Liver (tissue), 9 donors: ENCODE measurements around the gene BCAR3. TPM values are rescaled to one million over a fixed set of nuclear protein-coding genes. Genes with fewer than 3 reads are reported as not detected.

Experiments used
- DNase-seq: peaks from one replicate; pipeline ENCODE4 v3.0.0-alpha.2; 2017; ENCODE audit warnings: low spot score
- H3K27ac ChIP-seq, 2 donors: one replicate each; pipeline ENCODE4 v1.7.0; 2013; ENCODE audit warnings: inconsistent platforms in 2 of 2, low read length in 2 of 2, control low read depth in 1 of 2, low read depth in 1 of 2, mild to moderate bottlenecking in 1 of 2
- H3K27me3 ChIP-seq, 4 donors: one replicate each; pipeline versions ENCODE4 v1.6.1 to v1.7.0; 2013; ENCODE audit warnings: low read length in 3 of 4, inconsistent platforms in 1 of 4, mild to moderate bottlenecking in 1 of 4, moderate library complexity in 1 of 4; ENCODE audit not compliant: control insufficient read depth in 4 of 4, insufficient read depth in 4 of 4
- H3K36me3 ChIP-seq, 4 donors: one replicate each; pipeline versions ENCODE4 v1.6.1 to v1.7.0; 2013; ENCODE audit warnings: low read length in 3 of 4, mild to moderate bottlenecking in 3 of 4, low read depth in 1 of 4, moderate library complexity in 1 of 4; ENCODE audit not compliant: control insufficient read depth in 4 of 4, insufficient read depth in 3 of 4
- H3K4me1 ChIP-seq, 4 donors: one replicate each; pipeline versions ENCODE4 v1.6.1 to v1.7.0; 2013; ENCODE audit warnings: low read length in 3 of 4, mild to moderate bottlenecking in 3 of 4, moderate library complexity in 1 of 4; ENCODE audit not compliant: control insufficient read depth in 4 of 4, insufficient read depth in 4 of 4
- H3K4me3 ChIP-seq, 3 donors: one replicate each; pipeline versions ENCODE4 v1.6.1 to v1.7.0; 2013; ENCODE audit warnings: low read length in 3 of 3, control low read depth in 1 of 3, low read depth in 1 of 3, mild to moderate bottlenecking in 1 of 3
- H3K9ac ChIP-seq, 2 donors: one replicate each; pipeline ENCODE4 v1.7.0; 2013; ENCODE audit warnings: low read length in 2 of 2, mild to moderate bottlenecking in 2 of 2, moderate library complexity in 2 of 2, control low read depth in 1 of 2, low read depth in 1 of 2
- H3K9me3 ChIP-seq, 4 donors: one replicate each; pipeline versions ENCODE4 v1.6.1 to v1.7.0; 2013; ENCODE audit warnings: low read length in 3 of 4; ENCODE audit not compliant: control insufficient read depth in 4 of 4
- EGR1 ChIP-seq, 2 donors: IDR thresholded peaks; 2 replicates each; pipeline ENCODE4 v1.6.1; 2016 to 2018; ENCODE audit warnings: antibody characterized with exemption in 2 of 2, low read depth in 2 of 2
- FOXA1 ChIP-seq: IDR thresholded peaks from 2 replicates; pipeline ENCODE4 v1.6.1; 2016; ENCODE audit warnings: antibody characterized with exemption
- FOXA2 ChIP-seq: IDR thresholded peaks from 2 replicates; pipeline ENCODE4 v1.6.1; 2016; ENCODE audit warnings: antibody characterized with exemption
- GABPA ChIP-seq, 2 donors: IDR thresholded peaks in 1 of 2; conservative IDR thresholded peaks in 1 of 2; 2 replicates each; pipeline ENCODE4 v1.6.1; 2016; ENCODE audit warnings: antibody characterized with exemption in 2 of 2, mild to moderate bottlenecking in 1 of 2, moderate library complexity in 1 of 2
- HNF4A ChIP-seq, 2 donors: conservative IDR thresholded peaks; 2 replicates each; pipeline ENCODE4 v1.6.1; 2016; ENCODE audit warnings: antibody characterized with exemption in 2 of 2, mild to moderate bottlenecking in 2 of 2
- HNF4G ChIP-seq: IDR thresholded peaks from 2 replicates; pipeline ENCODE4 v1.6.1; 2016; ENCODE audit warnings: antibody characterized with exemption
- JUND ChIP-seq, 2 donors: IDR thresholded peaks; 2 replicates each; pipeline ENCODE4 v1.6.1; 2016; ENCODE audit warnings: antibody characterized with exemption in 2 of 2
- NR2F2 ChIP-seq: IDR thresholded peaks from 2 replicates; pipeline ENCODE4 v1.6.1; 2016; ENCODE audit warnings: antibody characterized with exemption
- RAD21 ChIP-seq, 2 donors: IDR thresholded peaks; 2 replicates each; pipeline ENCODE4 v1.6.1; 2016; ENCODE audit warnings: antibody characterized with exemption in 2 of 2, mild to moderate bottlenecking in 2 of 2
- RXRA ChIP-seq, 2 donors: IDR thresholded peaks; 2 replicates each; pipeline ENCODE4 v1.6.1; 2017 to 2018; ENCODE audit warnings: antibody characterized with exemption in 2 of 2, mild to moderate bottlenecking in 1 of 2
- SP1 ChIP-seq: IDR thresholded peaks from 2 replicates; pipeline ENCODE4 v1.6.1; 2018; ENCODE audit warnings: antibody characterized with exemption, mild to moderate bottlenecking
- TAF1 ChIP-seq: conservative IDR thresholded peaks from 2 replicates; pipeline ENCODE4 v1.6.1; 2016; ENCODE audit warnings: antibody characterized with exemption, mild to moderate bottlenecking
- YY1 ChIP-seq: IDR thresholded peaks from 2 replicates; pipeline ENCODE4 v1.6.1; 2016; ENCODE audit warnings: antibody characterized with exemption, mild to moderate bottlenecking
- WGBS: extraction: QIAGEN DNeasy Blood & Tissue Kit; methylation state at CpG from one replicate; pipeline ENCODE4 v1.1.7; 2013; 5-methylcytosine and 5-hydroxymethylcytosine counted together
- polyA plus RNA-seq, 2 donors: library from polyadenylated mRNA; stranded (reverse) in 1 of 2; unstranded in 1 of 2; fragments of 200-250 nt in 1 of 2; fragments of >200 nt in 1 of 2; fragmentation: Nextera tagmentation in 1 of 2; extraction: Ambion mirVana in 1 of 2; gene quantifications; one replicate each; pipeline versions ENCODE4 v1.2.1 to v1.2.3, GENCODE V29; 2013 to 2015
- total RNA-seq, 2 donors: library from RNA; depleted of rRNA; stranded (reverse); fragments of >200 nt; gene quantifications; one replicate each; pipeline ENCODE4 v1.2.3, GENCODE V29; 2014
- TF ChIP-seq, protein P1 (sequence below): IDR thresholded peaks from 2 replicates; pipeline ENCODE4 v1.6.1; 2016; ENCODE audit warnings: antibody characterized with exemption
- TF ChIP-seq, protein P2 (sequence below): IDR thresholded peaks from 2 replicates; pipeline ENCODE4 v1.6.1; 2016; ENCODE audit warnings: antibody characterized with exemption
- TF ChIP-seq, protein P3 (sequence below): IDR thresholded peaks from 2 replicates; pipeline ENCODE4 v1.6.1; 2016; ENCODE audit warnings: antibody characterized with exemption, mild to moderate bottlenecking
- TF ChIP-seq, protein P4 (sequence below): IDR thresholded peaks from 2 replicates; pipeline ENCODE4 v1.6.1; 2016; ENCODE audit warnings: antibody characterized with exemption
- TF ChIP-seq, protein P5 (sequence below): fragments of 150-350 bp; IDR thresholded peaks from 2 replicates; pipeline ENCODE4 v1.5.1; 2017; ENCODE audit warnings: improper control_type of control experiment, low read depth, low read length; ENCODE audit not compliant: missing input control
- donor health status: healthy.
- donor health status: healthy.
- donor health status: healthy.
- donor health status: healthy.
- donor health status: healthy.

Gene BCAR3
- total and polyA plus RNA-seq, 4 donors = 2.8 to 10.3 (median 7.7) TPM

DNA sequence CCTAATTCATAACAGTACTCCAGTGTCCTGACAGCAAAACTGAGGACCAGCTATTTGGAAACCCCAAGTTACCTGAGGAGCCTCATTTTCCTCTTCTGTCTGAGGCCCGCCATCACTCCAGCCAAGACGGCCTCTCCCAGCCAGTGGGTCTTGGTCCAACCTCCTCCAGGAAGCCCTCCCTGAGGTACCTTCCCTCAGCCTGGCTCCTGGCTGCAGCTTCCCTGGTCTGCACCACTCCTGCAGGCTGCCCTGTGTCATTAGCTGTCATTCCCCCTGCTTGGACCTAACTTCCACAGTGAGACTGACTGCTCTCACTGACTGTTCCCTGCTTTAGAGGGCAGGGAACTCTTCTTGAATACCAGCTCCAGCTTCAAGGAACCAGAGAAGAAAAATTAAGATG is 33.0 kb downstream of the BCAR3 start:
- H3K4me3 ChIP-seq = no peak overlapping the region
- no peak overlapping the region for H3K9ac ChIP-seq
- H3K27ac ChIP-seq = no peak overlapping the region
- 100% methylated on average over 2 of the region's 2 CpGs for WGBS
- peaks cover 2 to 5% (median 4%) of the 10 kb centered on the region in 4 donors for H3K4me1 ChIP-seq
- H3K27me3 ChIP-seq = no peaks in the 10 kb centered on the region
- no peak for DNase-seq
- TF ChIP-seq, protein P1, sequence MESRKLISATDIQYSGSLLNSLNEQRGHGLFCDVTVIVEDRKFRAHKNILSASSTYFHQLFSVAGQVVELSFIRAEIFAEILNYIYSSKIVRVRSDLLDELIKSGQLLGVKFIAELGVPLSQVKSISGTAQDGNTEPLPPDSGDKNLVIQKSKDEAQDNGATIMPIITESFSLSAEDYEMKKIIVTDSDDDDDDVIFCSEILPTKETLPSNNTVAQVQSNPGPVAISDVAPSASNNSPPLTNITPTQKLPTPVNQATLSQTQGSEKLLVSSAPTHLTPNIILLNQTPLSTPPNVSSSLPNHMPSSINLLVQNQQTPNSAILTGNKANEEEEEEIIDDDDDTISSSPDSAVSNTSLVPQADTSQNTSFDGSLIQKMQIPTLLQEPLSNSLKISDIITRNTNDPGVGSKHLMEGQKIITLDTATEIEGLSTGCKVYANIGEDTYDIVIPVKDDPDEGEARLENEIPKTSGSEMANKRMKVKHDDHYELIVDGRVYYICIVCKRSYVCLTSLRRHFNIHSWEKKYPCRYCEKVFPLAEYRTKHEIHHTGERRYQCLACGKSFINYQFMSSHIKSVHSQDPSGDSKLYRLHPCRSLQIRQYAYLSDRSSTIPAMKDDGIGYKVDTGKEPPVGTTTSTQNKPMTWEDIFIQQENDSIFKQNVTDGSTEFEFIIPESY = no peak
- TF ChIP-seq NR2F2 = no peak
- TF ChIP-seq EGR1 (IDR thresholded peaks at IDR 0.05; ENCODE audit: low read depth in 2 of 2) = no peak
- no peak for TF ChIP-seq HNF4A (conservative IDR thresholded peaks at IDR 0.05)
- TF ChIP-seq RAD21 (IDR thresholded peaks at IDR 0.05) = no peak
- no peak for TF ChIP-seq YY1
- TF ChIP-seq, protein P2, sequence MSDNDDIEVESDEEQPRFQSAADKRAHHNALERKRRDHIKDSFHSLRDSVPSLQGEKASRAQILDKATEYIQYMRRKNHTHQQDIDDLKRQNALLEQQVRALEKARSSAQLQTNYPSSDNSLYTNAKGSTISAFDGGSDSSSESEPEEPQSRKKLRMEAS = no peak
- no peak for TF ChIP-seq SP1
- TF ChIP-seq GABPA (IDR thresholded peaks at IDR 0.05 in 1 of 2, conservative IDR thresholded peaks at IDR 0.05 in 1 of 2) = no peak
- TF ChIP-seq RXRA (IDR thresholded peaks at IDR 0.05) = no peak
- TF ChIP-seq, protein P3, sequence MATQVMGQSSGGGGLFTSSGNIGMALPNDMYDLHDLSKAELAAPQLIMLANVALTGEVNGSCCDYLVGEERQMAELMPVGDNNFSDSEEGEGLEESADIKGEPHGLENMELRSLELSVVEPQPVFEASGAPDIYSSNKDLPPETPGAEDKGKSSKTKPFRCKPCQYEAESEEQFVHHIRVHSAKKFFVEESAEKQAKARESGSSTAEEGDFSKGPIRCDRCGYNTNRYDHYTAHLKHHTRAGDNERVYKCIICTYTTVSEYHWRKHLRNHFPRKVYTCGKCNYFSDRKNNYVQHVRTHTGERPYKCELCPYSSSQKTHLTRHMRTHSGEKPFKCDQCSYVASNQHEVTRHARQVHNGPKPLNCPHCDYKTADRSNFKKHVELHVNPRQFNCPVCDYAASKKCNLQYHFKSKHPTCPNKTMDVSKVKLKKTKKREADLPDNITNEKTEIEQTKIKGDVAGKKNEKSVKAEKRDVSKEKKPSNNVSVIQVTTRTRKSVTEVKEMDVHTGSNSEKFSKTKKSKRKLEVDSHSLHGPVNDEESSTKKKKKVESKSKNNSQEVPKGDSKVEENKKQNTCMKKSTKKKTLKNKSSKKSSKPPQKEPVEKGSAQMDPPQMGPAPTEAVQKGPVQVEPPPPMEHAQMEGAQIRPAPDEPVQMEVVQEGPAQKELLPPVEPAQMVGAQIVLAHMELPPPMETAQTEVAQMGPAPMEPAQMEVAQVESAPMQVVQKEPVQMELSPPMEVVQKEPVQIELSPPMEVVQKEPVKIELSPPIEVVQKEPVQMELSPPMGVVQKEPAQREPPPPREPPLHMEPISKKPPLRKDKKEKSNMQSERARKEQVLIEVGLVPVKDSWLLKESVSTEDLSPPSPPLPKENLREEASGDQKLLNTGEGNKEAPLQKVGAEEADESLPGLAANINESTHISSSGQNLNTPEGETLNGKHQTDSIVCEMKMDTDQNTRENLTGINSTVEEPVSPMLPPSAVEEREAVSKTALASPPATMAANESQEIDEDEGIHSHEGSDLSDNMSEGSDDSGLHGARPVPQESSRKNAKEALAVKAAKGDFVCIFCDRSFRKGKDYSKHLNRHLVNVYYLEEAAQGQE = no peak
- TF ChIP-seq FOXA1 = no peak
- no peak for TF ChIP-seq TAF1
- no peak for TF ChIP-seq JUND (IDR thresholded peaks at IDR 0.05)
- no peak for TF ChIP-seq FOXA2
- TF ChIP-seq, protein P4, sequence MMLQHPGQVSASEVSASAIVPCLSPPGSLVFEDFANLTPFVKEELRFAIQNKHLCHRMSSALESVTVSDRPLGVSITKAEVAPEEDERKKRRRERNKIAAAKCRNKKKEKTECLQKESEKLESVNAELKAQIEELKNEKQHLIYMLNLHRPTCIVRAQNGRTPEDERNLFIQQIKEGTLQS = no peak
- TF ChIP-seq, protein P5, sequence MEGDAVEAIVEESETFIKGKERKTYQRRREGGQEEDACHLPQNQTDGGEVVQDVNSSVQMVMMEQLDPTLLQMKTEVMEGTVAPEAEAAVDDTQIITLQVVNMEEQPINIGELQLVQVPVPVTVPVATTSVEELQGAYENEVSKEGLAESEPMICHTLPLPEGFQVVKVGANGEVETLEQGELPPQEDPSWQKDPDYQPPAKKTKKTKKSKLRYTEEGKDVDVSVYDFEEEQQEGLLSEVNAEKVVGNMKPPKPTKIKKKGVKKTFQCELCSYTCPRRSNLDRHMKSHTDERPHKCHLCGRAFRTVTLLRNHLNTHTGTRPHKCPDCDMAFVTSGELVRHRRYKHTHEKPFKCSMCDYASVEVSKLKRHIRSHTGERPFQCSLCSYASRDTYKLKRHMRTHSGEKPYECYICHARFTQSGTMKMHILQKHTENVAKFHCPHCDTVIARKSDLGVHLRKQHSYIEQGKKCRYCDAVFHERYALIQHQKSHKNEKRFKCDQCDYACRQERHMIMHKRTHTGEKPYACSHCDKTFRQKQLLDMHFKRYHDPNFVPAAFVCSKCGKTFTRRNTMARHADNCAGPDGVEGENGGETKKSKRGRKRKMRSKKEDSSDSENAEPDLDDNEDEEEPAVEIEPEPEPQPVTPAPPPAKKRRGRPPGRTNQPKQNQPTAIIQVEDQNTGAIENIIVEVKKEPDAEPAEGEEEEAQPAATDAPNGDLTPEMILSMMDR = no peak
- no peak for TF ChIP-seq HNF4G
- H3K36me3 ChIP-seq = no peaks in the 10 kb centered on the region
- no peaks in the 10 kb centered on the region for H3K9me3 ChIP-seq
